GM04503 (cell line): ENCODE measurements around the gene PTPRG.
"Not testable (repeated sequence)": the region's sequence is repeated elsewhere in the genome, so short reads cannot be mapped to it uniquely, and the experiment has no call there.

Experiments
- DNase-seq: peaks from one replicate; pipeline ENCODE4 v3.0.0-alpha.2; 2012; ENCODE audit warnings: low read depth

PTPRG gene

GRCh38 chr3:61727435-61727834, 166.1 kb downstream of the PTPRG start:
- no peak for DNase-seq

DNA sequence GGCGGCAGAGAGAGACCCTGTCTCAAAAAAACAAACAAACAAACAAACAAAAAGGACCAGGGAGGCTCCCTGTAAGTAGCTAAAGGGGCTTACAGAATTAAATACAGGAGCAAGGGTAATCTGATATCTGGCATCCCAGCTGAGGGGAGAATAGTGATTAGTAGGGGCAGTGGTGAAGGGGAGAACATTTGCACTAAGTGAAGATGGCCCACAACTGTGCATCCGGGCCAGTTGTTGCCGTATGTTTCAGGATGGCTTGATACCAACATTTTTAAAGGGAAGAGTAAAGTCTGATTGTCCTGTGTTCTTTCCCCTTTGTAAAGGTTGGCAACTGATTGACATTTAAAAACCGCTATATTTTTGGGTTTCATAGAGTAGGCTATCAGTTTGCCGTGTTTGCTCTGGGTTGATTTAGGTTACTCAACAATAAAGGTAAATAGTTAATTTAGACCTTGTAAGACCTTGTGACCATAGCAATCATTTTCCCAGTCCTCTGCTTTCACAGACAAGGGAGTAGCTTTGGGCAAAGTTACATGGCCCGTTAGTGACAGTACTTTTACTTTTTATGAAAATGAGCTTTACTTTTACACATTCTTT, 167.8 kb downstream of the PTPRG start:
- DNase-seq, result no peak

GRCh38 chr3:61730056-61730455, 168.7 kb downstream of the PTPRG start:
- DNase-seq, result no peak

- no peak for DNase-seq
These were observed 169.3 kb downstream of the PTPRG start for GRCh38 chr3:61730577-61731231.

DNA sequence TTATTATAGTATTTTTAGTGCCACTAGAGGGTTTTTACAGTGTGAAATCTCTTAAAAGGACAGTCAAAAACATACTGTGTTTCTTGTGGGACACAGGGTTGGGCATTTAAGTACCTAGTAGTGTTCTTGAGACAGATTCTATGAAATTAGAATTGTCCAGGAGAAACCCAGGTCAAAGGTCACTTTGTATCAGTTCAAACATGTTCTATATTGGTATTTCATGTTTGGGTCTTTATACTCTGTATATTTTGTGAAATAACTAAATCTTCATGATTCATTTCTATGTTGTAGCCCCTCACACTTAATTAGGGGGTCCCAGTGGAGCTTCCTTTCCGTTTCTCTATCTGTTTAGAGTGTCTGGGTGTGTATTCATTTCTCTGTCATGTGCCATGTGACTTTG, 171.6 kb downstream of the PTPRG start:
- no peak for DNase-seq

DNA sequence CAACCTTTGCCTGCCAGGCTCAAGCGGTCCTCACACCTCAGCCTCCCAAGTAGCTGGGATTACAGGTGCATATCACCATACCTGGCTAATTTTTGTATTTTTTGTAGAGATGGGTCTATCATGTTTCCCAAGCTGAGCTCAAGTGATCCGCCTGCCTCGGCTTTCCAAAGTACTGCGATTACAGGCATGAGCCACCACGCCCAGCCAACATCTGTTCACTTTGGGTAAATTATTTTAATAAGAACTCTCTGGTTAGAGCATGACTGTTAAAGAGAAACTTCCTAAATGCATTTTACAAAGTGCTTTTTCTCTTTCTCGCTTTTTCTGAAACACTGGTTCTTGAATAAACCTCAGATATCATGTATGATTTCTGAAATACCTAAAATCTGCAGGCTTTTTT, 172.5 kb downstream of the PTPRG start:
- DNase-seq, result no peak

DNA sequence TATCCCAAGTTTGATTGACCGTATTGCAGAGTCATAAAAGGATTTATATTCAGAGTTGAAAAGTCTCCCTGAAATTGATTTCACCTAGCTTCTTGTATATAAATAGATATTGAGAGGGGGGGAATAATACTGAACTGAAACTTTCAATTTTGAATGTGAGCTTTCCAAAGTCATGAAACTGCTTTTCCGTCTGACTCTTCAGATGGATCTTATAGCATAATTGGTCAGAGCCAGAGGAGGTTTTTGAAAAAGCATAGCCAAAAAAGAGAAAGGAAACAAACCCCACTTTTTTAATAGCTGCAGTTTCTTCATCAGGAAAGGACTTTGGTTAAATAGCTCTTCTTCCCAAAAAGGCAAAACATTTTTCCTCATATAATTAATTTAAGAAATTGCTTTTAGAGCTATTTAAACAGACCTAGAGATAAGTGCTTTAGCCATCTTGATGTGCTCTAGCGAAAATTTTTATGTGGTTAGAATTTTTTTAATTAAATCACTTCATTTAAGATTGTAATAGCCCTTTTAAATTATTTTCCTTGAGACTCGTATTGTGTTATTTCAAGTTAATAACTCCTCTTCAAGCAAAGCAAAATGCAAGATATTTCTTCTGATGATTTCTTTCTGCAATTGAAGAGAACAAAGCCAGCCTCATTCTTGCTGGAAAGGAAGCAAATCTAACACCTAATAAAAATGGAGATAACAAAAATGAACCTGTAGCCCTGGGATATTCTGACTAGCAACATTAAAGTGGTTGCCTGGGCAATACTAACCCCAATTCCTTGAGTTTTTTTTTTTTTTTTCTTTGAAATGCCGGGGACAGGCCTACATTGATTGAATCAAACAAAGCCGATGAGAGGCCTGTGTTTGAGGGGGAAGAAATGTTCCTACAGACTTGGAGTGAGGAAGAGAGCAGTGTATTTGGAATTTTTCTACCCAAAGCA, 173.6 kb downstream of the PTPRG start:
- DNase-seq, result no peak

DNA sequence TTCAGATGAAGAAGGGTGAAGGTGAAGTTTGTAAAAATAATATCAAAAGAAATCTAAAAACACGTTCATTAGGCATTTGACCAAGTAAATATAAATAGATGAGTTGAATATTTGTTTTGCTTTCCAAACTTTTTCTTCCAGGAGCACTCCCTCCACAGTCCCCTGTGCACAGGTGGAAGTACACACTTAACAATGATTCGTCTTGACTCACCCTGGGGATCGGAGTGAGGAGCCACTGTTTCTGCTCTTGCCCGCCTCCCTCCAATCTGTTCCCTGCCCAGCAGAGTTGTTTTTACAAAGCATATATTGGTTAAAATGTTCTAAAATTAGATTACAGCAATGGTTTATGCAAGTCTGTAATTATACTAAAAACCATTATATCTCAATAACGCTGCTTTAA, 175.1 kb downstream of the PTPRG start:
- DNase-seq, result no peak

- DNase-seq, result no peak
These were observed 178.3 kb downstream of the PTPRG start for GRCh38 chr3:61739640-61740039.

DNA sequence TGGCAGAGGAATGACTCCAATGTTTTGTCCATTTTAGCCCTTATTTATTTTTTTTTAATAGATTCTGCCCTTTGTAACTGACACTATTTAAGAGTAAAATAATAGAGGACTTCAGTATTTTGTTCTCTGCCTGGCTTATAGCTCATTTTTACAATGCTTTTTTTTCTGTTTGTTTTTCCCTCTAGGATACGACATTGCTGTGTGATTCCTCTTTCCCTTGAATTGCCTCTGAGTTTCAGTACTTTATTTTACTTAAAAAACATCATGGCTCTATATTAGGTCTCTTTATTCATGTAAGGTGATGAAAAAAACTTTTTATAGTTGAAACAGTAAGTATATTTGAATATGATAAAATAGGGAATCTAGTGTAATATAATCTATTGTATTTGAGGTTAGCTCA, 179.1 kb downstream of the PTPRG start:
- DNase-seq, result no peak

DNA sequence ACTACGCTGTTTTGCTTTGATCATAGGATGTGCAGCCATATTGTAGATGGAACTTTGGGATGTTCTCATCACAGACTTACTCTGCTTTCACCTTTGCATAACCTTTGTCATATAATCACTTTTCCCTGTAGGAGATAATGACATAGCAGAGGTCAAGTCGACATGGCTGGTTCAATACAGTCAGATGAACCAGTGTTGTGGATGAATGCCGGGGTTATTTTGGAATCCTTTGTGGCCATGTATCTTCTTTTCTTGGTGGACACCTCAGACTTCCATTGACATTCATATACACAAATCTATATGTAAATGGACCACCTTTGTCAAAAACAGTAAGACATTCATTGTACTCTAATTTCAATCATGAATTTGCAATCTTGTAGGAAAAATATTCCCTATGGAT, 180.2 kb downstream of the PTPRG start:
- DNase-seq, result no peak

- DNase-seq, result no peak
These were observed 180.6 kb downstream of the PTPRG start for GRCh38 chr3:61742006-61742405.

- DNase-seq, result no peak
These were observed 181.7 kb downstream of the PTPRG start for GRCh38 chr3:61743067-61743466.

GRCh38 chr3:61743686-61744242, 182.4 kb downstream of the PTPRG start:
- no peak for DNase-seq

GRCh38 chr3:61748288-61748687, 186.9 kb downstream of the PTPRG start:
- DNase-seq, result no peak

GRCh38 chr3:61750766-61751165, 189.4 kb downstream of the PTPRG start:
- DNase-seq, result no peak

- no peak for DNase-seq
These were observed 197.5 kb downstream of the PTPRG start for GRCh38 chr3:61758839-61759238.

DNA sequence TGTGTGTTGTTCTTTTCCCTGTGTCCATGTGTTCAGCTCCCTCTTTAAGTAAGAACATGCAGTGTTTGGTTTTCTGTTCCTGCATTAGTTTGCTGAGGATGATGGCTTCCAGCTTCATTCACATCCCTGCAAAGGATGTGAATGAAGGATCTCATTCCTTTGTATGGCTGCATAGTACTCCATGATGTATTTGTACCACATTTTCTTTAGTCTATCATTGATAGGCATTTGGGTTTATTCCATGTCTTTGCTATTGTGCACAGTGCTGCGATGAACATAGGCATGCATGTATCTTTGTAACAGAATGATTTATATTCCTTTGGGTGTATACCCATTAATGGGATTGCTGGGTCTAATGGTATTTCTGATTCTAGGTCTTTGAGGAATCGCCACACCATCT, 199.4 kb downstream of the PTPRG start:
- not testable (repeated sequence) for DNase-seq

DNA sequence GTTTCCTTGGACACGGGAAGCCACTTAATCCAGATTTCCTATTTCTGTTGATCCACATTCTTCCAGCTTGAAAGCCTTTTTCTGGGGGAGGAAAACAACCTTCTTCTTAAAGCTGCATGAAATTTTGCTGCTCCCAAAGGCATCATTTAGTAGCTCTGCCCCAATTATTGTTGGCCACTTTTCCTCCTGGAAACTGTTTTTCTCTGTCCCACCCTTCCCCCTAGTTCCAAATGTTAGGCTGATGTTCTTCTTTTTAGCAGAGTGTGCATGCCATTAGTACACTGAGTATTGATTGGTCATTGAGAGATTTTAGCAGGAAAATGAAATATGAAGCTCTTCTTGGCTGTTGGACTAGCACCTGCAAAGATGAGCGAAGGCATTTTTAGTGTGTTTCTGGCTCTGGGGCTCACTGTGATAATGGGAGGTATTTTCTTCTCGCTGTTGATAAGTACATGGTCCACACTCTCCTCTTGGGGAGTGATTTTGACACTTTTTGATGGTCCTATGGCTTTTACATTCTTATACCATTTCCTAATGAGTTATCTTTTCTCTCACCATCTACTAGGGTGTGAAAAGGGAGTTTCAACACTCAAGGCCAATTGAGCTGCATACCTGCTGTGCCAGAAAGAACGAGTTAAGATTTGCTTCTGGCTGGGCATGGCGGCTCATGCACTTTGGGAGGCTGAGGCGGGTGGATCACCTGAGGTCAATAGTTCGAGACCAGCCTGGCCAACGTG, 200.5 kb downstream of the PTPRG start:
- no peak for DNase-seq

DNA sequence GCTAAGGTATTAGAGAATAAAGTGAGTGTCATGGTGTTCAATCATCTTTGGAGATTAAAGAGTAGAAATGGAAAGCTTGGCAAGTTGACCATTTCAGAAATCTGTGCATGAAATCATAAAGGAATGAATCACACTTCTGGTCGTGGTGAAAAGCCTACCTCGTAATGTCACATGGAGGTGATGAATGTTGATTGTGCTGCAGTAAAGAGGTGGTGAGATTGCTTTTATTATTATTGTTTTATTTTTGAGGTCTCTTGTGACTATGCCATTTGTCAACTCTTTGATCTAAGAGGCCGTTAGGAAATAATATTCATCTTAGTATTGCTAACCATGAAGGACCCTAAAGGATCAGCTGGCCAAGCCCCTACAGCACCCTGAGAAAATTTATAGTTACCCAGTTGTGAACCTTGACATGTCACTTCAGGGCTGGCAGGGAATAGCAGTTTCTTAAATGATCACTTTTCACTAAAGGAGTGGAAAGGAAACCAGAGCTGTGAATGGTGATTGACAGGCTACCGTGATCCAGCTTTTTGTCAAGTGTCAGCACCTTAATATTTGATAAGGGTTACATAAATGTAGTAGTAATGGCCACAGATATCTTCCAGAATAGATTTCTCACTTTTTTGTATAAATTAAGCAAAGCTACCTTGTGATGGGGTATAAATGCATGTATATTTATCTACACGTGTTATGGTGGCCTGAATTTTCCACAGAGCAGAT, 203.9 kb downstream of the PTPRG start:
- DNase-seq, result no peak

DNA sequence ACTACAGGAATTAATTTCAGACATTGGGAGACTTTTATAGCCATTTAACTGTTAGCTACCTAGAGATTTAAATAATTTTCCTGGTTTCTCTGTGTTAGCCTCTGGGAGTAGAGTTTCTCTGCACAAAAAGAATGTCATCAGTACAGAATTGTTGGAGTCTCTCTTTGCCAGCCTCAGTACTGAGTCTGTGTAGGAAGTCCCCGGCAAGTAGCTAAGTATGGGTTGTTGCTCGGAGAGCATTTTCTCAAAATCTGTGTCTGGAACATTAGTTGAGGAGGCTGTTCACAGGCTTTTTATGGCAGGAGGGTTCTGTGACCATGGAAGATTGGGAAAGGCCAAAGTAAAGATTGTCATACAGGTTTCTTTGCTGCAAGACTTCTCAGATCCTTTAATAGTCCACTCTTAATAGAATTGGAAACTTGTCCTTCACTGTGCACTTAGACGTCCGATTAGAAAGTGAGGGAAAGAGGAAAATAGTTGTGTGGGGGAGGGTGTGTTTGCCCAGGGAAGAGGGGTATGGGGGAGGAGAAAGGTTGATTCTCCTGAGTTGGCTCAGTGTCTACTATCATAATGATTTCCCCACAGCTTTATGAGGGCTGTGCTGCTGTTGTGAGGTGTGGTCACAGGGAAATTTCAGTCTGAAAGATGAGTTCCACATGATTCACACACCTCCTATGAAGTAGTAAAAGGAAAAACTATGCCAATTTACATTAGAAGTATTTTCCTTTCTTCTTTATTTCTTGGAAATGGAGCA, 207.1 kb downstream of the PTPRG start:
- DNase-seq, result no peak
